Left hindlimb (tissue), 1 donor: ENCODE data around the gene SPATA46.
"Not testable (repeated sequence)": the region's sequence is repeated elsewhere in the genome, so short reads cannot be mapped to it uniquely, and the experiment has no call there.

Experiments used
- DNase-seq: peaks from one replicate; pipeline ENCODE4 v3.0.0-alpha.2; 2018

SPATA46 gene

GRCh38 chr1:162376691-162377090 is at the start of gene SPATA46:
SPATA46 (minus strand) TSS chr1:162376854; CDS start chr1:162376790, 64 bp downstream.
- DNase-seq: no peak

GRCh38 chr1:162422662-162423375 is 46.2 kb upstream of the SPATA46 start:
- no peak for DNase-seq

- no peak for DNase-seq
Observed at GRCh38 chr1:162421258-162422164, 44.9 kb upstream of the SPATA46 start.

GRCh38 chr1:162420120-162420519 is 43.5 kb upstream of the SPATA46 start:
- no peak for DNase-seq

- DNase-seq: not testable (repeated sequence)
Observed at GRCh38 chr1:162419450-162419931, 42.8 kb upstream of the SPATA46 start.

- not testable (repeated sequence) for DNase-seq
Observed at GRCh38 chr1:162418584-162418983, 41.9 kb upstream of the SPATA46 start.

- DNase-seq: no peak
Observed at GRCh38 chr1:162417650-162418049, 41.0 kb upstream of the SPATA46 start.

GRCh38 chr1:162416909-162417308 is 40.3 kb upstream of the SPATA46 start:
- DNase-seq: no peak

GRCh38 chr1:162416215-162416614 is 39.6 kb upstream of the SPATA46 start:
- DNase-seq: no peak

GRCh38 chr1:162412002-162412401 is 35.3 kb upstream of the SPATA46 start, which contains the start of gene SH2D1B:
SH2D1B (minus strand) TSS chr1:162412136; CDS start chr1:162412016, 120 bp downstream.
- DNase-seq: no peak

- DNase-seq: no peak
Observed at GRCh38 chr1:162407539-162407938, 30.9 kb upstream of the SPATA46 start.

GRCh38 chr1:162406811-162407210 is 30.2 kb upstream of the SPATA46 start:
- DNase-seq: no peak

GRCh38 chr1:162405800-162406199 is 29.1 kb upstream of the SPATA46 start:
- DNase-seq: no peak

GRCh38 chr1:162404550-162405160 is 28.0 kb upstream of the SPATA46 start:
- DNase-seq: no peak

- DNase-seq: no peak
Observed at GRCh38 chr1:162400790-162401355, 24.2 kb upstream of the SPATA46 start.

GRCh38 chr1:162398999-162399580 is 22.4 kb upstream of the SPATA46 start:
- DNase-seq: no peak

- DNase-seq: no peak
Observed at GRCh38 chr1:162397943-162398560, 21.4 kb upstream of the SPATA46 start.

- no peak for DNase-seq
Observed at GRCh38 chr1:162397039-162397448, 20.4 kb upstream of the SPATA46 start.

- DNase-seq: no peak
Observed at GRCh38 chr1:162396201-162396906, 19.7 kb upstream of the SPATA46 start.

- DNase-seq: no peak
Observed at GRCh38 chr1:162391790-162392563, 15.3 kb upstream of the SPATA46 start.
